OCI-LY7 (cell line): Measurements from ENCODE around the gene MRPS6. TPM values are rescaled to one million over a fixed set of nuclear protein-coding genes. Genes with fewer than 3 reads are reported as not detected.

Experiments
- BruUV-seq: library from RNA; stranded (reverse); fragments of 400-500 nt; replicated peaks from 2 replicates; lab custom pipeline; 2021; lab: Mats Ljungman, UMichigan
- CTCF ChIA-PET: fragments of 300-600 bp; sonication (Branson Sonifier 250); formaldehyde crosslinking; loops from one replicate; lab custom pipeline; 2022; ENCODE audit warnings: antibody characterized with exemption; ENCODE audit not compliant: unreplicated experiment; lab: Charles Lee
- POLR2A ChIA-PET: fragments of 300-600 bp; sonication (Branson Sonifier 250); formaldehyde crosslinking; loops from one replicate; lab custom pipeline; 2022; ENCODE audit warnings: antibody characterized with exemption; lab: Charles Lee
- DNase-seq: peaks from one replicate; pipeline ENCODE4 v3.0.0-alpha.2; 2015; ENCODE audit warnings: low spot score
- H2AFZ ChIP-seq: fragments of 200-600 bp; sonication (generic), shearing (Covaris generic); 2 replicates; pipeline ENCODE4 v1.6.1; 2014; ENCODE audit warnings: mild to moderate bottlenecking, antibody characterized with exemption, low read length, moderate library complexity
- H3K27ac ChIP-seq: fragments of 200-600 bp; sonication (generic); 2 replicates; pipeline ENCODE4 v1.5.1; 2014; ENCODE audit warnings: mixed run types, low read depth, mild to moderate bottlenecking, moderate library complexity, low read length, inconsistent platforms; ENCODE audit not compliant: poor library complexity, severe bottlenecking
- H3K36me3 ChIP-seq: fragments of 200-600 bp; sonication (generic); 2 replicates; pipeline ENCODE4 v1.6.1; 2014; ENCODE audit warnings: mild to moderate bottlenecking, antibody characterized with exemption, low read length, moderate library complexity, mixed read lengths; ENCODE audit not compliant: insufficient read depth
- H3K4me1 ChIP-seq: fragments of 200-600 bp; sonication (generic); 2 replicates; pipeline ENCODE4 v1.5.1; 2014; ENCODE audit warnings: mild to moderate bottlenecking, low read length; ENCODE audit not compliant: insufficient read depth, poor library complexity, severe bottlenecking
- H3K4me2 ChIP-seq: fragments of 200-600 bp; sonication (generic); 2 replicates; pipeline ENCODE4 v1.6.1; 2014; ENCODE audit warnings: mild to moderate bottlenecking, low read length
- H3K4me3 ChIP-seq: fragments of 200-600 bp; sonication (generic); 2 replicates; pipeline ENCODE4 v1.5.1; 2014; ENCODE audit warnings: mild to moderate bottlenecking, low read depth, low read length; ENCODE audit not compliant: poor library complexity, severe bottlenecking
- H3K79me2 ChIP-seq: fragments of 200-600 bp; sonication (generic); 2 replicates; pipeline ENCODE4 v1.6.1; 2016; ENCODE audit warnings: low read depth, mild to moderate bottlenecking, low read length, moderate library complexity, mixed read lengths; ENCODE audit not compliant: insufficient read depth
- H3K9me2 ChIP-seq: fragments of 200-600 bp; sonication (generic); 2 replicates; pipeline ENCODE4 v1.6.1; 2016; ENCODE audit warnings: mild to moderate bottlenecking, low read length, mixed read lengths; ENCODE audit not compliant: insufficient read depth
- H3K9me3 ChIP-seq: fragments of 200-600 bp; sonication (generic); 2 replicates; pipeline ENCODE4 v1.6.1; 2014; ENCODE audit warnings: mild to moderate bottlenecking, mixed run types, low read length, mixed read lengths
- H4K20me1 ChIP-seq: fragments of 200-600 bp; sonication (generic); 2 replicates; pipeline ENCODE4 v1.6.1; 2014; ENCODE audit warnings: mild to moderate bottlenecking, antibody characterized with exemption, low read length, moderate library complexity, mixed read lengths; ENCODE audit not compliant: insufficient read depth
- CTCF ChIP-seq: fragments of 200-600 bp; sonication (generic); conservative IDR thresholded peaks from 2 replicates; pipeline ENCODE4 v1.5.1; 2014; ENCODE audit warnings: mild to moderate bottlenecking, antibody characterized with exemption, low read length, moderate library complexity, mixed read lengths
- EZH2phosphoT487 ChIP-seq: fragments of 200-600 bp; sonication (generic); IDR thresholded peaks from 2 replicates; pipeline ENCODE4 v1.6.1; 2018; ENCODE audit warnings: low read depth, borderline replicate concordance, mild to moderate bottlenecking, mixed run types, antibody characterized with exemption, low read length, moderate library complexity, mixed read lengths
- intact Hi-C: fragments of 100-400 bp; cut with micrococcal nuclease; formaldehyde crosslinking; loops from one replicate; pipeline ENCODE4 v1.10.0; 2022; ENCODE audit not compliant: unreplicated experiment
- total RNA-seq, 2 experiments: library from RNA; depleted of rRNA in 1 of 2; stranded (reverse); fragments of >200 nt in 1 of 2; shearing (Covaris generic) in 1 of 2; gene quantifications; 2 replicates each; pipeline ENCODE4 v1.2.3, GENCODE V29; 2014 to 2022

MRPS6 gene
- total RNA-seq, 2 experiments from 2014 or later = 20.9 to 56.1 TPM

DNA sequence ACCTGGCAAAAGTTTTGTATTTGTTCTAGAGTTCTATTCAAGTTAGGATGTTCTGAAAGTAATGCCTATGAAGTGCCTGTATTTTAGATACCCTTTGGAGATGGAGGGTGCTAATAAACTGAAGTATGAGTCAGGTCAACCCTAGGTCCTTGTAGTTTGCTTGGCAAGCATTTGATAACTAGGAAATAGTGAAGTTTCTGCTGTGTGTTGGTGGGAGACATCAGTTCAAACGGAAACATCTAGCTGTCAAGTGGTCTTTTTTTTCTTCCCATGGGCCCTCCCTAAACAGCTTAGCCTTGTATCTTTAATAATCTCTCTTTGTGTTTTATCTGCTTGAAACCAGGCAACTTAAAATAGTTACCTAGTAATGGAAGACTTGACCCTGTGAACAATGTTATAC lies 4.5 kb downstream of the MRPS6 start:
- H3K27ac ChIP-seq = no peak overlapping the region
- H3K9me3 ChIP-seq = no peaks in the 10 kb centered on the region
- peaks cover 85% of the 10 kb centered on the region for H3K79me2 ChIP-seq
- H3K9me2 ChIP-seq = no peaks in the 10 kb centered on the region
- intact Hi-C loops = no loop called here
- CTCF ChIA-PET = interaction anchor here (0.7 kb wide), 1 partner anchor 13 kb away, joined by 3 read pairs; no protein-coding TSS in a partner anchor
- peak overlapping the region; percentile 22; the same call in 1 of the 2 replicates for H3K4me2 ChIP-seq
- peaks cover 40% of the 10 kb centered on the region for H3K4me1 ChIP-seq
- no peak for TF ChIP-seq CTCF
- no peak for TF ChIP-seq EZH2phosphoT487
- no peak for DNase-seq
- no TSS peak for BruUV-seq
- POLR2A ChIA-PET = interaction anchor here (1.4 to 2.7 kb wide), 2 partner anchors 15 to 25 kb away, joined by 3 to 6 read pairs; no protein-coding TSS in a partner anchor
- peaks cover 81% of the 10 kb centered on the region for H3K36me3 ChIP-seq
- H3K4me3 ChIP-seq = no peak overlapping the region
- H2AFZ ChIP-seq = no peak overlapping the region
- H4K20me1 ChIP-seq = peaks cover 35% of the 10 kb centered on the region

DNA sequence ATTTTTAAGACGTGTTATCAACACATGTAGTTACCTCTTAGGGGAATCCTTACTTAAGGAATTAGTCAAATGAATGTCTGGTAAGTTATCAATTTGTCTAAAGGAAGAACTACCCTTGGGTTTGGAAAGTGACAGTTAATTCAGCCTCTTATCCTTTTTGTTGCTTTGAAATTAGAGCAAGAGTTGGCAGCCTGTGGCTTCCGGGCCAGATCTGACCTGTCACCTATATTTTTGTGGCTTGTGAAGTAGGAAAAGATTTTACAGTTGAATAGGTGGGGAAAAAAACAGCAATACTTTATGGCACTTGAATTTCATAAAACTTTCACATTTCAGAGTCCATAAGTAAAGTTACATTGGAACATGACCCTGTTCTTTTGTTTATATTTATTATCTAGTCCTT lies 5.5 kb downstream of the MRPS6 start:
- TF ChIP-seq CTCF = no peak
- no peak for TF ChIP-seq EZH2phosphoT487
- no TSS peak for BruUV-seq
- no peak overlapping the region for H3K27ac ChIP-seq

DNA sequence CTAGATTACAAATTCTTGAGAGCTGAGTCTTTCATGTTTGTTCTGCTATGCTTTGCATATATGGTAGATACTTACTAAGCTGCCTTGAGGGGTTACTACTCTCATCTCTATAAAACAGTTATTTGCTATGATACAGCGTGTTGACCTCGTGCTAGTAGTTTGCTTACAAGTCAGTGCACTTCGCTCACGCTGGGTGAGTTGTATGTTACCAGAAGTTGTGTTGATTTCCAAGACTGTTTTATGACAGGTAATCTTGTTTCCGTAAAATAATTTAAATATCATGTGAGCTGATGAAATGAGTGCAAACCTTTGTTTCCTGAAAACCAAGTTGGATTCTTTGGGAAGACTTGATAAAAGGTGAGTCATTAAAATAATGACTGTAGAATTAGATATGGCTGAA lies 7.3 kb downstream of the MRPS6 start:
- Histone ChIP-seq H3K27ac (no peak overlapping the region), H3K9me3 (no peaks in the 10 kb centered on the region), H3K4me3 (no peak overlapping the region), H4K20me1 (peaks cover 20% of the 10 kb centered on the region), H3K9me2 (no peaks in the 10 kb centered on the region), H3K4me2 (no peak overlapping the region), H3K79me2 (peaks cover 94% of the 10 kb centered on the region; the same call in 1 of the 2 replicates), H3K4me1 (peaks cover 27% of the 10 kb centered on the region), H3K36me3 (peaks cover 94% of the 10 kb centered on the region), H2AFZ (no peak overlapping the region)
- CTCF ChIA-PET = no interaction called here
- no peak for DNase-seq
- TF ChIP-seq EZH2phosphoT487 (no peak), CTCF (no peak)
- POLR2A ChIA-PET = no interaction called here
- BruUV-seq = no TSS peak
- intact Hi-C loops = no loop called here

More for the DNA sequence above, 5.5 kb downstream of the MRPS6 start:
- H3K36me3 ChIP-seq = peaks cover 91% of the 10 kb centered on the region
- no peak for DNase-seq
- peaks cover 38% of the 10 kb centered on the region for H3K4me1 ChIP-seq
- no peak overlapping the region for H2AFZ ChIP-seq
- no peak overlapping the region for H3K4me2 ChIP-seq
- no peaks in the 10 kb centered on the region for H3K9me2 ChIP-seq
- ChIA-PET POLR2A (interaction anchor here (0.6 to 1.4 kb wide), 2 partner anchors 12 to 24 kb away, joined by 3 read pairs; no protein-coding TSS in a partner anchor), CTCF (no interaction called here)
- intact Hi-C loops = no loop called here
- H4K20me1 ChIP-seq = peaks cover 35% of the 10 kb centered on the region
- H3K4me3 ChIP-seq = no peak overlapping the region
- no peaks in the 10 kb centered on the region for H3K9me3 ChIP-seq
- H3K79me2 ChIP-seq = peaks cover 95% of the 10 kb centered on the region
